Fibroblast of peridontal ligament (primary cell): ENCODE results near the gene TRAPPC4.

ENCODE experiments used
- DNase-seq: peaks from one replicate; pipeline ENCODE4 v3.0.0-alpha.2; 2010; ENCODE audit errors: extremely low read depth

Gene TRAPPC4

DNA sequence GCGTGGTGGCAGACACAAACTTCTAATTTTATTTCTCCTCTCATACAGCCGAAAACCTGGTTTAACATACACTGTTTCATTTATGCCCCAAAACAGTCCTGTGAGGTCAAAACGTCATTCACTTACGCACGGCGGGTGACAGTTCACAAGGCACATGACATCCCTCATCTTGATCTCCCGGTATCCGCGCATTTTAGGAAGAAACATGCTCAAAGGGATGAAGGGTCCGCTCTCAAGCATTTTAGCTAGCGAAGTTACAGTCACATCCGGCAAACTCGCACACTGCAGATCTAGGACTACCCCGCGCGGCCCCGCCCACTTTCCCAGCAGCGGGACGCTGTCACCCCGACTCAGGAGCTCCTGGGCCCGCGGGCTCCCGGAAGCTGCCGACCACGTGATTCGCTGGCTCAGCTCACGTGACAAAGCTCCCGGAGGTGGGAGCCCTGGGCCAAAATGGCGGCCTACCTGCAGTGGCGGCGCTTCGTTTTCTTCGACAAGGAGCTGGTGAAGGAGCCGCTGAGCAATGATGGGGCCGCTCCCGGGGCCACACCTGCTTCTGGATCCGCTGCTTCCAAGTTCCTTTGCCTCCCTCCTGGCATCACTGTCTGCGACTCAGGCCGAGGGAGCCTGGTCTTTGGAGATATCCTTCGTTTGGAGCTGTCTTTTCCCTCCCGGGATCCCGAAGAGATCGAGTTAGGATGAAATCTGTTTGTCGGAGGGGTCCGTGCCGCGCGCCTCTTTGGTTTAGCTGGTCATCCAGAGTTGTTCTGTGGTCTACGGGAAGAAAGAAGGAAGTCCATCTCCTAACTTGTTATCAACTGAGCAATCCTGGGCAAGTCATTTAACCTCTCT is 49.0 kb downstream of the TRAPPC4 start, which contains the start of gene VPS11:
Gene VPS11, plus strand, starts transcription at position 448 of the 852 bp plus-strand sequence. Its CDS starts 6 bp downstream, at position 454.
- peak; percentile 94 for DNase-seq
